ENCODE results near the gene CCDC70. TPM values are rescaled to one million over a fixed set of nuclear protein-coding genes. Genes with fewer than 3 reads are reported as not detected.

The CCDC70 gene
- total RNA-seq, 8 experiments from 2014 or later, result 0.17 to 0.90 (median 0.28) TPM; not detected in 4

DNA sequence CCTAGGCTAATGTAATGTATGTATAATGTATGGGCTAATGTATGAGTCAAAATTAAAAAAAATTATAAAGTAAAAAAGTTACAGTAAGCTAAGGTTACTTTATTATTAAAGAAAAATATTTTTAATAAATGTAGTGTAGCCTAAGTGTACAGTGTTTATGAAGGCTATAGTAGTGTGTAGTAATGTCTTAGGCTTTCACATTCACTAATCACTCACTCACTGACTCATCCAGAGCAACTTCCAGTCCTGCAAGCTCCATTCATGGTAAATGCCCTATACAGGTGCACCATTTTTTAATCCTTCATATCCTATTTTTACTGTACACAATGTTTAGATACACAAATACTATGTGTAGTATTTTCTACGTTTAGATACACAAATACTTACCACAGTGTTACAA, 15.0 kb upstream of the CCDC70 start:
- Histone ChIP-seq H3K4me1 (replicated peaks in 1 of 2) (peaks cover 0 to 2% of the 10 kb centered on the region in 2 donors), H3K4me3 (no peak overlapping the region), H3K27ac (no peak overlapping the region)
- in situ Hi-C loops (cut with MboI; ENCODE audit: low pct_unique_long_range_greater_than_20kb in 2 of 9, low sequenced_read_pairs in 9 of 9, unreplicated experiment in 9 of 9), result loop anchor here in 1 of 9 experiments (25.0 kb wide), 1 partner anchor 266 kb away; no protein-coding TSS in a partner anchor
- ATAC-seq (replicated peaks in 6 of 8), result no peak
- 55 to 80% (median 60%) methylated on average over 1 of the region's 1 CpG; no CpG with 5 or more reads in 4 of the 10 experiments for WGBS, 10 experiments

DNA sequence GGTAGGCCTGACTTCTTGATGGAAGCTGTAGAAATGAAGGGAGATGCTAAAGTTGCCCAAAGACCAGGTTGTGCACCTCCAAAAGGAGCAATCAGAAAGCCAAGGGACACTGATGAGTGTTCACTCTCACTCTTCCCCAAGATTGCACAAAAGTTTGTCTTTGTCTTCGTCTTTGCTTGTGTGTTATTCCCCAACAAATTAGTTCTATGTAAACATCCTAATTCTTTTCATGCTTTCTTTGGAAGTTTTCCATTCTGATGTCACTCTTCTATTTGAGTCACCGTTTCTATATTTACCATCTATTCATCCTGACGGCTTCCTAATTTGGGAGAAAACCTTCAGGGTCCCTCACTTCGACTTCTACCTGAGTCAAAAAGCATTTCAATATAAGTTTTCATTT, 13.1 kb upstream of the CCDC70 start:
- no peak overlapping the region for H3K27ac ChIP-seq
- no peak overlapping the region for H3K4me3 ChIP-seq
- ATAC-seq (replicated peaks in 6 of 8), result no peak
- WGBS, 10 experiments, result 15 to 87% (median 77%) methylated on average over 3 to 4 of the region's 4 CpGs
- in situ Hi-C loops (cut with MboI; ENCODE audit: low pct_unique_long_range_greater_than_20kb in 2 of 9, low sequenced_read_pairs in 9 of 9, unreplicated experiment in 9 of 9), result loop anchor here in 1 of 9 experiments (25.0 kb wide), 1 partner anchor 264 kb away; no protein-coding TSS in a partner anchor
- H3K4me1 ChIP-seq (replicated peaks in 1 of 2), result peaks cover 0 to 2% of the 10 kb centered on the region in 2 donors

DNA sequence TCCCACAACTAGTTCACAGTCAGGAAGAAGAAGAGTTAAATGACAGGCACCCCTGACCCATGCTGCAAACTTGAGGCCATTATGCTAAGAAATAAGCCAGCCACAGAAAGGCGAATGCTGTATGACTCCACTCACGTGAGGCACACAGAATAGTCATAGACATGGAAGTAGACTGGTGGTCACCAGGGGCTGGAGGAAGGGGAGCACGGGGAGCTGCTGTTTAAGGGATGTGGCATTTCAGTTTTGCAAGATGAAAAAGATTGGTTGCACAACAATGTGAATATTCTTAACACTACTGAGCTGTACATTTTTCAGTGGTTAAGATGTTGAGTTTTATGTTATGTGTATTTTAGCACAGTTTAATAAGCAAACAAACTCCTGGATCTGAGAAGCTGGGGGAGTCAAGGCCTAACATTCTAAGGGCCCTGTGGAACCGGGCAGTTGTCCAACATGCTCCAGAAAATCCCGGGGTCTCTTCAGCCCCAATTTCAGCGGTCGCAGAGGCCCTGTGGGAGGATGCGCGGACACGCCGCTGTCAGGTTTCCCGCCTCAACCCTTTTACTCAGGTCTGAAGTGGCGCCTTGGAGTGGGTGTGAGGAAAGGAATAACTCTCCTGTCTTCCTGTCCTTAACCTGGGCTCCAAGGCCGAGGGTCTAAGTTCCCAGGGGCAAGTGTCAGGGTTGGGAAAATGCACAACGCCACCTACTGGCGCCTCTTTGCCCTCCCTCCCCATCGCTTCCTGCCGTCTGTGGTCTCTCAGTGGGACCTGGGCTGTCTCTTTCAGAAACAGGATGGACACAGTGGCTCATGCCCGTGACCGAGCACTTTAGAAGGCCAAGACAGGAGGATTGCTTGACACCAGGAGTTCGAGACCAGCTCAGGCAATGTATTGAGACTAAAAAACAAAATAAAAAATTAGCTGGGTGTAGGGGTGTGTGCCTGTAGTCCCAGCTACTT, 12.3 kb upstream of the CCDC70 start:
- H3K27ac ChIP-seq, result no peak overlapping the region
- H3K4me1 ChIP-seq (replicated peaks in 1 of 2), result peaks cover 0 to 2% of the 10 kb centered on the region in 2 donors
- ATAC-seq (replicated peaks in 6 of 8), result peak in 3 of 8 experiments; percentile 34 to 74 (median 37)
- H3K4me3 ChIP-seq, result no peak overlapping the region
- WGBS, 10 experiments, result 26 to 100% (median 70%) methylated on average over 1 to 16 of the region's 21 CpGs
- in situ Hi-C loops (cut with MboI; ENCODE audit: low pct_unique_long_range_greater_than_20kb in 2 of 9, low sequenced_read_pairs in 9 of 9, unreplicated experiment in 9 of 9), result loop anchor here in 1 of 9 experiments (25.0 kb wide), 1 partner anchor 263 kb away; no protein-coding TSS in a partner anchor

DNA sequence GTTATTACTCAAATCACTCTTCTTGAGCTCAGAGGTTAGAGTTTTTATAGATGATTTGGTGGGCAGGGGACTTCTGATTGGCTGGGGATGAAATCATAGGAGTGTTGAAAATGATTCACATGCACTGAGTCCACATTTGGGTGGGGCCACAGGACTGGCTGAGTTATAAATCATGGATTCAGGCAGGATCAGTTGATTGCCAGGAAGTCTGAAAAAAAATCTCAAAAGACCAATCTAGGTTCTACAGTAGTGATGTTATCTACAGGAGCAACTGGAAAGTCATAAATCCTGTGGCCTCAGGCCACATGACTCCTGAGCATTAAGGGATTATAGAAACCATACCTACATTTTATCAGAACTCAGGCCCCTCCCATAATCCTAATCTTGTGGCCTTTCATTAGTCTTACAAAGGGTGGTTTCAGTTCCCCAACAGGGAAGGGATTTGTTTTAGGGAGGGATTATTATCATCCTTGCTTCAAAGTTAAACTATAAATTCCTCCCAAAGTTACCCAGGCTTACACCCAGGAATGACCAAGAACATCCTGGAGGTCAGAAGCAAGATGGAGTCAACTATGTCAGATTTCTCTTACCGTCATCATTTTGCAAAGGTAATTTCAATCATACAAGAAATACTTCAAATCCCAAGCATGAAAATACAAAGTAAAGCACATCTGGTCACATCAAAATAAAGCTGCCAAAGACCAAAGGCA, 5.6 kb upstream of the CCDC70 start:
- Histone ChIP-seq H3K4me3 (no peak overlapping the region), H3K27ac (no peak overlapping the region), H3K4me1 (replicated peaks in 1 of 2) (no peaks in the 10 kb centered on the region)
- 67 to 100% (median 89%) methylated on average over 1 of the region's 1 CpG; no CpG with 5 or more reads in 4 of the 10 experiments for WGBS, 10 experiments
- in situ Hi-C loops (cut with MboI; ENCODE audit: low pct_unique_long_range_greater_than_20kb in 2 of 9, low sequenced_read_pairs in 9 of 9, unreplicated experiment in 9 of 9), result no loop called here
- peak in 2 of 8 experiments; percentile 53 to 65 for ATAC-seq (replicated peaks in 6 of 8)

DNA sequence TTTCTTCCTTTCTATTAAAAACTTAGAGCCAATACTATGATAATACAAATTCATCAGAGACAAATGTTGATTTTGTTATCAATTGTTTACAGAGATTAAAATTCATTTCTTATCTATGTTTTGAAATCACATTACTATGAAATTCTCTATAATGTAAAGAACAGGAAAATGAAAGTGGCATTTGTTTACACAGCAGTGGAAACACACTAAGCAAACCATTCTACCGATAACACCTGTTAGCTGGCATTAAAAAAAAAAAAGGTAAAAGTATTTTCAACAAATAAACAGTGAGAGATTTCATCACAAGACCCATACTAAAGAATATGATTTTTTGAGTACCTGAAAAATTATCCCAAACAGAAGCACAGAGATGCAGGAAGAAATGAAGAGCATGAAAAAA, 4.8 kb upstream of the CCDC70 start:
- in situ Hi-C loops (cut with MboI; ENCODE audit: low pct_unique_long_range_greater_than_20kb in 2 of 9, low sequenced_read_pairs in 9 of 9, unreplicated experiment in 9 of 9), result no loop called here
- 60 to 100% (median 89%) methylated on average over 1 of the region's 1 CpG; no CpG with 5 or more reads in 2 of the 10 experiments for WGBS, 10 experiments
- Histone ChIP-seq H3K27ac (no peak overlapping the region), H3K4me1 (replicated peaks in 1 of 2) (no peaks in the 10 kb centered on the region), H3K4me3 (no peak overlapping the region)
- ATAC-seq (replicated peaks in 6 of 8), result no peak

DNA sequence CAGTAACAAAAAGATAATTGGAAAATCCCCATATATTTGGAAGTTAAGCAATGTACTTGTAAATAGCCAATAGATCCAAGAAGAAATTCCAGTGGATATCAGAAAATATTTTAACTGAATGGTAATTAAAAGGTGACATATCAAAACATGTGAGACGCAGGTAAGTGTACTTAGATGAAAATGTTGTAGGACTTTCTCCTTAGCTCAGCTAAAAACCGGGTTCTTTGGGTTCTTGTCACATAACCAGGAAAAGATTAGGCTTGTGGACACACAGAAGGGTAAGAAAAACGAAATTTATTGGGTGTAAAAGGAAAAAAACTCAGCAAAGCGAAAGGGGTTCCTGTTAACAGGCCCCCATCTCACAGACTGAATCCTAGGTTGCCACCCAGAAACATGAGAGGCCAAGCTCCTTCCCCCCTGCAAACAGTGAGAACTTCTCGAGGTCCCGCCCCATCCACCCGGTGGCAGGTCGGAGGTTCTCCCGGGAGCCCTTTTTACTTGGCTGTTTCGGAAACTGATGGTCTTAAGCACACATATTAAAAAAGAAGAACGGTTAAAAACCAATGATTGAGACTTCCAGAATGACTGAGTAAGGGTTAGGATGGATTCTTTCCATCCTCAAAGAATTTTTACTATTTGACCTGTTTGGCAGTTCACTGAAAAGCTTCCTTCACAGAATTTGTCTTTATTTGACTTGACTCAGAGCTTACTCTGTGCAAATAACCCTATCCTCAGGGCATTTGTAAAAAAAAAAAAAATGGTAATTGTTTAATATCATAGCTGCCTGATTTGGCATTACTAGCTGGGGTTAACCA, 3.1 kb upstream of the CCDC70 start:
- H3K27ac ChIP-seq, result no peak overlapping the region
- no peaks in the 10 kb centered on the region for H3K4me1 ChIP-seq (replicated peaks in 1 of 2)
- in situ Hi-C loops (cut with MboI; ENCODE audit: low pct_unique_long_range_greater_than_20kb in 2 of 9, low sequenced_read_pairs in 9 of 9, unreplicated experiment in 9 of 9), result no loop called here
- WGBS, 10 experiments, result 6 to 82% (median 40%) methylated on average over 1 to 11 of the region's 11 CpGs
- no peak for ATAC-seq (replicated peaks in 6 of 8)
- no peak overlapping the region for H3K4me3 ChIP-seq

DNA sequence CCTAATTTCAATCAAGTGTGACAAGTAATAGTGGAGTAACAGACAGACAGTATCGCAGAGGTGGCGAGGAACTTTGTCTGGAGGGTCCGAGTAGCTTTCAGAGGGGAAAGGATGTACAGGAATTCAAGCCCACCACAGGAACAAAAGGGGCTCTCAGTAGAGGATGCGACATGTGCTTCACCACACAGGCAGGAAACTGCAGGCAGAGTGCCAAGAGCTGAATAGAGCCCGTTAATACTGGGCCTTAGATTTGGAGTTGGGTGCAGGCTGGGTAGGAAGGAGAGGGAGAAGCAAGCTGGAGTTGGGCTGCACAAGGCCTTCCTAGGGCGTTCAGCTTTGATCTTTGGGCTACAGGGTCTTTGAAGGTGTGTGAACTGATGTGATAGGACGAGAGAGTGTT, 1.2 kb downstream of the CCDC70 start:
- ATAC-seq (replicated peaks in 6 of 8), result no peak
- Histone ChIP-seq H3K4me3 (no peak overlapping the region), H3K4me1 (replicated peaks in 1 of 2) (no peaks in the 10 kb centered on the region), H3K27ac (no peak overlapping the region)
- 0 to 100% (median 66%) methylated on average over 1 to 6 of the region's 7 CpGs; no CpG with 5 or more reads in 2 of the 10 experiments for whole genome bisulfite sequencing, 10 experiments
- in situ Hi-C loops (cut with MboI; ENCODE audit: low pct_unique_long_range_greater_than_20kb in 2 of 9, low sequenced_read_pairs in 9 of 9, unreplicated experiment in 9 of 9), result no loop called here

DNA sequence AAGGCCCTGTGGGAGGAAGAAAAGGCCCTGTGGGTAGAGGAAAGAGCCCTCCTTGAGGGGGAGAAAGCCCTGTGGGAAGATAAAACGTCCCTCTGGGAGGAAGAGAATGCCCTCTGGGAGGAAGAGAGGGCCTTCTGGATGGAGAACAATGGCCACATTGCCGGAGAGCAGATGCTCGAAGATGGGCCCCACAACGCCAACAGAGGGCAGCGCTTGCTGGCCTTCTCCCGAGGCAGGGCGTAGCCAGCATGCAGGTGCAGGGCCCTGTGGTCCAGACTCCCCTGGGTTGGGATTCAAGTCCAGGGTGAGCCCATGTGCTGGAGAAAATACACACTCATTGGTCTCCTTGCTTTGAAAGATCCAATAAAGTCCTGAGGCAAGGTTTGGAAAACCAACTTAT, 4.1 kb downstream of the CCDC70 start:
- H3K4me3 ChIP-seq, result no peak overlapping the region
- H3K27ac ChIP-seq, result no peak overlapping the region
- ATAC-seq (replicated peaks in 6 of 8), result no peak
- in situ Hi-C loops (cut with MboI; ENCODE audit: low pct_unique_long_range_greater_than_20kb in 2 of 9, low sequenced_read_pairs in 9 of 9, unreplicated experiment in 9 of 9), result no loop called here
- H3K4me1 ChIP-seq (replicated peaks in 1 of 2), result no peaks in the 10 kb centered on the region
- WGBS, 10 experiments, result 0 to 90% methylated on average over 1 to 2 of the region's 7 CpGs; no CpG with 5 or more reads in 8 of the 10 experiments

DNA sequence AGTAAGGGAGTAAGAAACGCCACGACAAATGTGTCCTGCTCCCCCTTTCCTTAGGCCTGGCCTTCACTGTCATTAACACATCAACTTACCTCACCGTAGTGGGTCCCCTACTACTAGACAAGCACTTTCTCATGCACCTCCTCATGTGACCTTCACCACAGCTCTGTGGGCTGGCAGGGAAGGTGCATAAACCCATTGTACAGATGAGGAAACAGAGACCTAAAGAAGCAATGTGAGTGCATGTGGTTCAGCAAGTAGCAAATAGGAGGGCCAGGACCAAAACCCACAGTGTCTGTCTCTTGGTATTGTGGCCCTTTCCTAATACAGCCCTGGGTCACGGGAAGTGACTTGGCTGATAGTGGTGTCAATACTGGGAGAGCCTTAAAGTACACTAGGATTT, 5.3 kb downstream of the CCDC70 start:
- 60 to 100% (median 92%) methylated on average over 2 to 4 of the region's 4 CpGs; no CpG with 5 or more reads in 5 of the 10 experiments for WGBS, 10 experiments
- ATAC-seq (replicated peaks in 6 of 8), result no peak
- Histone ChIP-seq H3K27ac (no peak overlapping the region), H3K4me1 (replicated peaks in 1 of 2) (no peaks in the 10 kb centered on the region), H3K4me3 (no peak overlapping the region)
- in situ Hi-C loops (cut with MboI; ENCODE audit: low pct_unique_long_range_greater_than_20kb in 2 of 9, low sequenced_read_pairs in 9 of 9, unreplicated experiment in 9 of 9), result no loop called here

DNA sequence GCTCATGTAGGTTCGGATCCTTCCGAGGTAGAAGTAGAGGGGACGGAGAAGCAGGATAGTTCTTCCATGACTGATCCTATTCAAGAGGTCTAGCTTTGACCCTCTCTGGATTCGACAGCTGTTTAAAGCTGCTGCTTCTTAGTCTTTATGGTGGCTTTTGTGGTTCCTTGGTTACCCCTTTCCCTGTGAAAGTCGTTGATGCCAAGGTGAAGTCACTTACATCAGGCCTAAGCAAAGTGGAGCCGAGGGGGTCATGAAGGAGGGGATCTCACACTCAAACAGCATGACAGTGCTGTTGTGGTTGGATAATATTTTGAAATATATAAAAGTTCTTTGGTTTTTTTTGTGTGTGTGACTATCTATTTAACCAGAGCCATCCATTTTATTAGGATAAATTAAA, 8.1 kb downstream of the CCDC70 start:
- 7 to 100% (median 79%) methylated on average over 2 to 5 of the region's 6 CpGs; no CpG with 5 or more reads in 2 of the 10 experiments for WGBS, 10 experiments
- H3K4me1 ChIP-seq (replicated peaks in 1 of 2), result peaks cover 8 to 13% of the 10 kb centered on the region in 2 donors
- in situ Hi-C loops (cut with MboI; ENCODE audit: low pct_unique_long_range_greater_than_20kb in 2 of 9, low sequenced_read_pairs in 9 of 9, unreplicated experiment in 9 of 9), result no loop called here
- no peak overlapping the region for H3K4me3 ChIP-seq
- H3K27ac ChIP-seq, result no peak overlapping the region
- ATAC-seq (replicated peaks in 6 of 8), result no peak

DNA sequence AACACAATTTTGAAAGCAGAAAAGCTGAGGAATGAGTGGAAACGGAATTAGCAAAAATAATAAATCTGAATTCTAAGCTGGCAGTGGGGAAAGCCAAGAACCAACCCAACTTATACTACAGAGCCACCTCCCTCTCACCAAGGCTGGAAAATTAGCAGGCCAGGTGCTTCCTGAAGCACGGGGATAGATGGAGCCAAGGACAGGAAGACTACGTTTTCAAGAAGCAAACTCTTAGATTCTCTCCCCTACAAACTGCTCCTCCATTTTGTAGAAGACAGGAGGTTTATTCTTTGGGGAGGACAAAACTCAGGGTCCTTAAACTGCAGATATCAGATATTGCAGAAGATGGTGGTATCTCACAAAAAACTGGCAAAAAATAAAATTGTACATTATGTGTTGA, 8.8 kb downstream of the CCDC70 start:
- H3K27ac ChIP-seq, result no peak overlapping the region
- no peak overlapping the region for H3K4me3 ChIP-seq
- no peak for ATAC-seq (replicated peaks in 6 of 8)
- H3K4me1 ChIP-seq (replicated peaks in 1 of 2), result peaks cover 14 to 16% of the 10 kb centered on the region in 2 donors
- WGBS, 10 experiments, result 40 to 100% (median 79%) methylated on average over 1 to 3 of the region's 3 CpGs; no CpG with 5 or more reads in 1 of the 10 experiments
- in situ Hi-C loops (cut with MboI; ENCODE audit: low pct_unique_long_range_greater_than_20kb in 2 of 9, low sequenced_read_pairs in 9 of 9, unreplicated experiment in 9 of 9), result no loop called here

DNA sequence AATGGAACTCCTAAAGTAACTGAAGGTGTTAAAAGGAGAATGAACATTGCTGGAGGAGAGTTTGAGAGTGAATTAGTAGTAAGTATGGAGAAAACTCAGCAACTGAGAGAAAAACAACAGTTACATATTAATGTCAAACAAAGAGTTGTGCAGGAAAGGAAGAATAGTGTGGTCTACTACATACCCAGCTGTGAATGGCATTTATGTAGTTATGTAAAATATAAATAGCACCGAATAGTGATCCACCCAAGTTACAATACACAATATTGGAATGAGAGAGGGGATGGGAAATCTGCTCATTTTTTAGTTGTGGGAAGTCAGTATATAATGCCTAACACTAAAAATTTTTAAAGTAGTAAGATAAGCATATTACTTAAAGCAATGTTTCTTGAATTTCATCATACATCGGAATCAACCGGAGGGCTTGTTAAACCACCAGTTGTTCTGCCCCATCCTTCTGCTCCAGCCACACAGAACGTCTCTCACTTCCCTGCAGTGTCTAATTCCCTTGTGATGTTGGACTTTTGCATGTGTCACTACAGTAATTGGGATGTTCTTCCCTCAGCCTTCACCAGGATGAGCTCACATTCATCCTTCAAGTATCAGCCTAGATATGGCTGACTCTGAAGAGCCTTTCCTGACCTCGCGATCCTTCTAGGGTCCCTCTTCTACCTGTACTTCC, 11.5 kb downstream of the CCDC70 start:
- ATAC-seq (replicated peaks in 6 of 8), result peak in 3 of 8 experiments; percentile 82 to 95 (median 83)
- H3K27ac ChIP-seq, result no peak overlapping the region
- in situ Hi-C loops (cut with MboI; ENCODE audit: low pct_unique_long_range_greater_than_20kb in 2 of 9, low sequenced_read_pairs in 9 of 9, unreplicated experiment in 9 of 9), result no loop called here
- H3K4me1 ChIP-seq (replicated peaks in 1 of 2), result peaks cover 14 to 16% of the 10 kb centered on the region in 2 donors
- H3K4me3 ChIP-seq, result no peak overlapping the region
- WGBS, 10 experiments, result 38 to 96% (median 84%) methylated on average over 1 to 6 of the region's 6 CpGs; no CpG with 5 or more reads in 2 of the 10 experiments

Data from motor neuron (in vitro differentiated cells).